Endothelial cell of umbilical vein (primary cell): ENCODE measurements around the gene EYS. TPM values are rescaled to one million over a fixed set of nuclear protein-coding genes. Genes with fewer than 3 reads are reported as not detected.

Experiments used
- BruUV-seq: library from RNA; stranded (reverse); fragments of 400-500 nt; replicated peaks from 2 replicates; lab custom pipeline; 2021; lab: Mats Ljungman, UMichigan
- CTCF ChIA-PET: fragments of 300-600, 350-600 bp; sonication (Branson Sonifier 250); formaldehyde crosslinking; loops from one replicate; lab custom pipeline; 2021; ENCODE audit warnings: antibody characterized with exemption, inconsistent platforms; lab: Charles Lee
- POLR2A ChIA-PET: fragments of 300-600, 350-600 bp; sonication (Branson Sonifier 250); formaldehyde crosslinking; loops from one replicate; lab custom pipeline; 2021; ENCODE audit warnings: antibody characterized with exemption, inconsistent platforms; lab: Charles Lee
- DNase-seq: peaks from one replicate; pipeline ENCODE4 v3.0.0-alpha.2; 2011; ENCODE audit warnings: low read depth, low spot score
- FAIRE-seq: peaks from 2 replicates; lab custom pipeline; 2011; peaks lifted over from hg19 to GRCh38; lab: Jason Lieb, UNC
- H2AFZ ChIP-seq: 2 replicates; pipeline ENCODE4 v1.6.0; 2012; ENCODE audit warnings: low read depth, low read length, control low read depth, inconsistent platforms
- H3K27ac ChIP-seq: 2 replicates; pipeline ENCODE4 v1.5.1; 2011; ENCODE audit warnings: low read depth, mild to moderate bottlenecking, control low read depth, low read length, moderate library complexity; ENCODE audit not compliant: insufficient read depth
- H3K27me3 ChIP-seq, 2 experiments: 2 replicates each; pipeline versions ENCODE4 v1.6.0 to v1.6.1; 2011; ENCODE audit warnings: low read length in 2 of 2, mixed read lengths in 1 of 2; ENCODE audit not compliant: control insufficient read depth in 2 of 2, insufficient read depth in 2 of 2
- H3K36me3 ChIP-seq, 2 experiments: 2 replicates in 1 of 2; 3 replicates in 1 of 2; pipeline ENCODE4 v1.5.1; 2011; ENCODE audit warnings: low read length in 2 of 2, mild to moderate bottlenecking in 1 of 2, moderate library complexity in 1 of 2; ENCODE audit not compliant: control insufficient read depth in 2 of 2, insufficient read depth in 2 of 2; ENCODE audit errors: extremely low read depth in 1 of 2
- H3K4me1 ChIP-seq: 3 replicates; pipeline ENCODE4 v1.5.1; 2011; ENCODE audit warnings: mild to moderate bottlenecking, low read length; ENCODE audit not compliant: control insufficient read depth, insufficient read depth; ENCODE audit errors: extremely low read depth
- H3K4me2 ChIP-seq: 2 replicates; pipeline ENCODE4 v1.6.1; 2011; ENCODE audit warnings: low read length, control low read depth, mixed read lengths; ENCODE audit not compliant: insufficient read depth
- H3K4me3 ChIP-seq, 3 experiments: fragments of 200-600 bp in 1 of 3; sonication (generic), shearing (Covaris generic) in 1 of 3; replicated peaks in 1 of 3; 2 replicates each; pipeline ENCODE4 v1.5.1; 2011 to 2016; ENCODE audit warnings: control low read depth in 3 of 3, low read length in 3 of 3, mild to moderate bottlenecking in 2 of 3, inconsistent platforms in 1 of 3, low read depth in 1 of 3, moderate library complexity in 1 of 3; ENCODE audit not compliant: insufficient read depth in 1 of 3
- H3K79me2 ChIP-seq: 2 replicates; pipeline ENCODE4 v1.6.0; 2012; ENCODE audit warnings: low read length, inconsistent platforms; ENCODE audit not compliant: control insufficient read depth, insufficient read depth
- H3K9ac ChIP-seq: replicated peaks from 2 replicates; pipeline ENCODE3; 2011; ENCODE audit warnings: low read length, control low read depth; ENCODE audit not compliant: insufficient read depth; ENCODE audit errors: extremely low read depth
- H3K9me1 ChIP-seq: replicated peaks from 3 replicates; pipeline ENCODE4 v1.6.0; 2011; ENCODE audit warnings: mild to moderate bottlenecking, low read length; ENCODE audit not compliant: control insufficient read depth, insufficient read depth; ENCODE audit errors: extremely low read depth
- H3K9me3 ChIP-seq: replicated peaks from 2 replicates; pipeline ENCODE4 v1.5.1; 2012; ENCODE audit warnings: low read length, inconsistent platforms; ENCODE audit not compliant: control insufficient read depth, insufficient read depth
- H4K20me1 ChIP-seq: replicated peaks from 2 replicates; pipeline ENCODE3; 2011; ENCODE audit warnings: mild to moderate bottlenecking, low read length; ENCODE audit not compliant: control insufficient read depth, insufficient read depth; ENCODE audit errors: extremely low read depth
- EZH2 ChIP-seq: IDR thresholded peaks from 2 replicates; pipeline ENCODE4 v1.6.1; 2012; ENCODE audit warnings: borderline replicate concordance, low read depth, mild to moderate bottlenecking, moderate library complexity, low read length, inconsistent platforms; ENCODE audit not compliant: severe bottlenecking
- FOS ChIP-seq: IDR thresholded peaks from 2 replicates; pipeline ENCODE4 v1.6.1; 2011; ENCODE audit warnings: mild to moderate bottlenecking, low read length, moderate library complexity, borderline replicate concordance; ENCODE audit not compliant: insufficient read depth
- GATA2 ChIP-seq: IDR thresholded peaks from 2 replicates; pipeline ENCODE4 v1.7.0; 2011; ENCODE audit warnings: low read depth, mild to moderate bottlenecking, moderate library complexity, mixed read lengths, low read length; ENCODE audit not compliant: insufficient read length, insufficient read depth
- JUN ChIP-seq: IDR thresholded peaks from 2 replicates; pipeline ENCODE4 v1.6.1; 2011; ENCODE audit warnings: borderline replicate concordance, low read depth; ENCODE audit not compliant: insufficient read length, insufficient read depth
- MYC ChIP-seq: IDR thresholded peaks from one replicate; pipeline ENCODE4 v1.6.1; 2011; ENCODE audit warnings: mild to moderate bottlenecking, low read depth, low read length
- POLR2A ChIP-seq: IDR thresholded peaks from 2 replicates; pipeline ENCODE4 v1.6.1; 2012; ENCODE audit warnings: low read depth, mild to moderate bottlenecking, control low read depth, low read length
- POLR2AphosphoS5 ChIP-seq: IDR thresholded peaks from 2 replicates; pipeline ENCODE4 v1.6.1; 2012; ENCODE audit warnings: low read depth, mild to moderate bottlenecking, control low read depth, low read length, moderate library complexity; ENCODE audit not compliant: insufficient read depth
- dilution Hi-C: fragments of 300-500 bp; cut with MboI; formaldehyde crosslinking; loops from one replicate; pipeline ENCODE4 v1.15.0; 2019; ENCODE audit warnings: low sequenced_read_pairs; ENCODE audit not compliant: extremely low pct_ligation_motif_present
- intact Hi-C: fragments of 100-400 bp; cut with micrococcal nuclease; formaldehyde crosslinking; loops from one replicate; pipeline ENCODE4 v1.10.0; 2022
- polyA plus RNA-seq, 4 experiments: library from polyadenylated mRNA; depleted of rRNA in 3 of 4; stranded (reverse) in 3 of 4; unstranded in 1 of 4; fragments of >200 nt; gene quantifications; 2 replicates each; pipeline versions ENCODE4 v1.2.1 to v1.2.3, GENCODE V29; 2011 to 2012; ENCODE audit warnings: missing spikeins in 1 of 4
- total RNA-seq: library from RNA; stranded (reverse); gene quantifications from 2 replicates; pipeline ENCODE4 v1.2.3, GENCODE V29; 2021
- TF ChIP-seq, protein P1 (sequence below): IDR thresholded peaks from 2 replicates; pipeline ENCODE4 v1.6.1; 2011; ENCODE audit not compliant: insufficient read depth, insufficient read length
- TF ChIP-seq, protein P2 (sequence below), 2 donors: IDR thresholded peaks; 1 replicate in 1 of 2; 2 replicates in 1 of 2; pipeline ENCODE4 v1.5.1; 2011; ENCODE audit warnings: low read length in 2 of 2, mild to moderate bottlenecking in 2 of 2, moderate library complexity in 2 of 2, control low read depth in 1 of 2, inconsistent platforms in 1 of 2, low read depth in 1 of 2; ENCODE audit not compliant: insufficient read depth in 1 of 2; ENCODE audit errors: extremely low read depth in 1 of 2

The EYS gene
- total and polyA plus RNA-seq, 2 donors (not counting 3 experiments of a cell fraction or from before 2014, with no cell fraction given) = 0.01 to 0.27 TPM

DNA sequence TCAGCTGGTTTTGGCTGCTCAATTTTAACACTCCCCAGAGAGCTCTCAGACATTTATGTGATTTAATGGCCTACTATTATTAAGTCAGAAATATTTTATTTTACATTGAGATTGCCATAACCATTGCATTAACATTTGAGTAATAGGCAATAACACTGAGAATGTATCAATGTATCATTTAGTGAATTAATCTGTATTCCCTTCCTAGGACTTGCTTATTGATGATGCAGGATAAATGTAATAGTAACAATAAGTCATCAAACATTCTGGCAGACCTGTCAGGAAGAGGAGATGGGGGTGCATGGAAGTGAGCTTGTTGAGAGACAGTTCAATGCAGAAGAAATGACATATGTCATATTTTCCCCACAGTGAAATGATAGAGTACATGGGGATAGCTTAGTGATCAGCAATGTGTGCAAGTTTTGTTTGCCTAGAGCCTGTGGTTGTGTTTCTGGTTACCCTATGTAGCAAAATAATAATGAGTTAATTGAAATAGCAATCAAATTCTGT, 458.9 kb downstream of the EYS start:
- Histone ChIP-seq H3K4me2 (no peak overlapping the region), H2AFZ (no peak overlapping the region), H4K20me1 (no peaks in the 10 kb centered on the region), H3K9me3 (no peaks in the 10 kb centered on the region), H3K79me2 (no peaks in the 10 kb centered on the region), H3K4me1 (peaks cover 2% of the 10 kb centered on the region), H3K36me3 (no peaks in the 10 kb centered on the region), H3K9ac (no peak overlapping the region), H3K27me3 (no peaks in the 10 kb centered on the region), H3K4me3 (no peak overlapping the region), H3K9me1 (peaks cover 2% of the 10 kb centered on the region), H3K27ac (no peak overlapping the region)
- no peak for FAIRE-seq
- ChIA-PET CTCF (interaction anchor here (1.5 kb wide), 1 partner anchor 15 kb away, joined by 3 read pairs; no protein-coding TSS in a partner anchor), POLR2A (no interaction called here)
- dilution Hi-C loops (no loop called here), intact Hi-C loops (no loop called here)
- DNase-seq = no peak
- no TSS peak for BruUV-seq
- TF ChIP-seq POLR2AphosphoS5 = no peak
- TF ChIP-seq EZH2 = no peak
- TF ChIP-seq, protein P1, sequence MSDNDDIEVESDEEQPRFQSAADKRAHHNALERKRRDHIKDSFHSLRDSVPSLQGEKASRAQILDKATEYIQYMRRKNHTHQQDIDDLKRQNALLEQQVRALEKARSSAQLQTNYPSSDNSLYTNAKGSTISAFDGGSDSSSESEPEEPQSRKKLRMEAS = no peak
- no peak for TF ChIP-seq GATA2
- no peak for TF ChIP-seq MYC
- no peak for TF ChIP-seq FOS
- TF ChIP-seq JUN = no peak
- no peak for TF ChIP-seq POLR2A
- TF ChIP-seq, protein P2, sequence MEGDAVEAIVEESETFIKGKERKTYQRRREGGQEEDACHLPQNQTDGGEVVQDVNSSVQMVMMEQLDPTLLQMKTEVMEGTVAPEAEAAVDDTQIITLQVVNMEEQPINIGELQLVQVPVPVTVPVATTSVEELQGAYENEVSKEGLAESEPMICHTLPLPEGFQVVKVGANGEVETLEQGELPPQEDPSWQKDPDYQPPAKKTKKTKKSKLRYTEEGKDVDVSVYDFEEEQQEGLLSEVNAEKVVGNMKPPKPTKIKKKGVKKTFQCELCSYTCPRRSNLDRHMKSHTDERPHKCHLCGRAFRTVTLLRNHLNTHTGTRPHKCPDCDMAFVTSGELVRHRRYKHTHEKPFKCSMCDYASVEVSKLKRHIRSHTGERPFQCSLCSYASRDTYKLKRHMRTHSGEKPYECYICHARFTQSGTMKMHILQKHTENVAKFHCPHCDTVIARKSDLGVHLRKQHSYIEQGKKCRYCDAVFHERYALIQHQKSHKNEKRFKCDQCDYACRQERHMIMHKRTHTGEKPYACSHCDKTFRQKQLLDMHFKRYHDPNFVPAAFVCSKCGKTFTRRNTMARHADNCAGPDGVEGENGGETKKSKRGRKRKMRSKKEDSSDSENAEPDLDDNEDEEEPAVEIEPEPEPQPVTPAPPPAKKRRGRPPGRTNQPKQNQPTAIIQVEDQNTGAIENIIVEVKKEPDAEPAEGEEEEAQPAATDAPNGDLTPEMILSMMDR (IDR thresholded peaks at IDR 0.05; ENCODE audit: extremely low read depth in 1 of 2, insufficient read depth in 1 of 2, low read depth in 1 of 2, low read length in 2 of 2) = no peak
